ENCODE results near the gene GPR37L1. TPM values are rescaled to one million over a fixed set of nuclear protein-coding genes. Genes with fewer than 3 reads are reported as not detected.

The GPR37L1 gene
- total RNA-seq, 1 donor from 2014 or later, result not detected

GRCh38 chr1:202130297-202130721 lies 7.6 kb downstream of the GPR37L1 start:
- no peak for TF ChIP-seq CTCF (IDR thresholded peaks at IDR 0.05)
- Mint-ChIP-seq H3K27me3 (peaks cover 3% of the 10 kb centered on the region), H3K4me3 (no peak overlapping the region), H3K9me3 (no peaks in the 10 kb centered on the region), H3K27ac (no peak overlapping the region), H3K36me3 (ENCODE audit: low read depth) (peaks cover 37% of the 10 kb centered on the region), H3K4me1 (no peaks in the 10 kb centered on the region)
- ChIA-PET CTCF (no interaction called here), POLR2A (interaction anchor here (0.7 kb wide), 1 partner anchor 13 kb away, joined by 4 read pairs; no protein-coding TSS in a partner anchor)
- intact Hi-C loops (cut with micrococcal nuclease), result no loop called here
- no peak for ATAC-seq (ENCODE audit: low read depth)
- no peak for DNase-seq

GRCh38 chr1:202130816-202131522 lies 8.3 kb downstream of the GPR37L1 start:
- H3K9me3 Mint-ChIP-seq, result no peaks in the 10 kb centered on the region
- H3K4me1 Mint-ChIP-seq, result no peaks in the 10 kb centered on the region
- no peak overlapping the region for H3K4me3 Mint-ChIP-seq
- peaks cover 43% of the 10 kb centered on the region for H3K36me3 Mint-ChIP-seq (ENCODE audit: low read depth)
- intact Hi-C loops (cut with micrococcal nuclease), result no loop called here
- H3K27ac Mint-ChIP-seq, result no peak overlapping the region
- TF ChIP-seq CTCF (IDR thresholded peaks at IDR 0.05), result no peak
- ChIA-PET POLR2A (interaction anchor here (0.8 kb wide), 1 partner anchor 28 kb away, joined by 13 read pairs; no protein-coding TSS in a partner anchor), CTCF (no interaction called here)
- no peaks in the 10 kb centered on the region for H3K27me3 Mint-ChIP-seq
- DNase-seq, result no peak
- no peak for ATAC-seq (ENCODE audit: low read depth)

- H3K27ac Mint-ChIP-seq, result no peak overlapping the region
- no peak for ATAC-seq (ENCODE audit: low read depth)
- no peaks in the 10 kb centered on the region for H3K9me3 Mint-ChIP-seq
- ChIA-PET CTCF (no interaction called here), POLR2A (no interaction called here)
- H3K36me3 Mint-ChIP-seq (ENCODE audit: low read depth), result peaks cover 50% of the 10 kb centered on the region
- no peak for DNase-seq
- no peaks in the 10 kb centered on the region for H3K4me1 Mint-ChIP-seq
- H3K4me3 Mint-ChIP-seq, result no peak overlapping the region
- TF ChIP-seq CTCF (IDR thresholded peaks at IDR 0.05), result no peak
- H3K27me3 Mint-ChIP-seq, result no peaks in the 10 kb centered on the region
- intact Hi-C loops (cut with micrococcal nuclease), result no loop called here
These were observed 9.5 kb downstream of the GPR37L1 start for GRCh38 chr1:202131956-202132821.

GRCh38 chr1:202133001-202133400 lies 10.3 kb downstream of the GPR37L1 start:
- Mint-ChIP-seq H3K27ac (no peak overlapping the region), H3K4me1 (no peaks in the 10 kb centered on the region), H3K27me3 (no peaks in the 10 kb centered on the region), H3K9me3 (no peaks in the 10 kb centered on the region), H3K4me3 (no peak overlapping the region), H3K36me3 (ENCODE audit: low read depth) (peaks cover 58% of the 10 kb centered on the region)
- no peak for ATAC-seq (ENCODE audit: low read depth)
- ChIA-PET CTCF (interaction anchor here (1.0 kb wide), 1 partner anchor 22 kb away, joined by 3 read pairs; no protein-coding TSS in a partner anchor), POLR2A (no interaction called here)
- no peak for TF ChIP-seq CTCF (IDR thresholded peaks at IDR 0.05)
- intact Hi-C loops (cut with micrococcal nuclease), result no loop called here
- no peak for DNase-seq

- no peak overlapping the region for H3K4me3 Mint-ChIP-seq
- no peak for TF ChIP-seq CTCF (IDR thresholded peaks at IDR 0.05)
- ChIA-PET POLR2A (no interaction called here), CTCF (interaction anchor here (1.0 kb wide), 1 partner anchor 21 kb away, joined by 3 read pairs; no protein-coding TSS in a partner anchor)
- no peaks in the 10 kb centered on the region for H3K27me3 Mint-ChIP-seq
- H3K4me1 Mint-ChIP-seq, result no peaks in the 10 kb centered on the region
- intact Hi-C loops (cut with micrococcal nuclease), result no loop called here
- H3K27ac Mint-ChIP-seq, result no peak overlapping the region
- H3K9me3 Mint-ChIP-seq, result no peaks in the 10 kb centered on the region
- DNase-seq (no peak), ATAC-seq (ENCODE audit: low read depth) (no peak)
- H3K36me3 Mint-ChIP-seq (ENCODE audit: low read depth), result peaks cover 63% of the 10 kb centered on the region
These were observed 10.8 kb downstream of the GPR37L1 start for GRCh38 chr1:202133496-202133895.

Measured in activated B cell treated with CpG ODN at 0.5 μM for 24 hours (primary cell).